SHP77 treated with DMSO at 0.1 percent for 48 hours (cell line): Measurements from ENCODE around the gene PAQR6.
A peak's percentile ranks its signal among the peaks of the same experiment; 100 is the strongest.

Source experiments
- DNase-seq: peaks from one replicate; lab custom pipeline; 2025; lab: John Stamatoyannopoulos, UW

PAQR6 gene, protein sequence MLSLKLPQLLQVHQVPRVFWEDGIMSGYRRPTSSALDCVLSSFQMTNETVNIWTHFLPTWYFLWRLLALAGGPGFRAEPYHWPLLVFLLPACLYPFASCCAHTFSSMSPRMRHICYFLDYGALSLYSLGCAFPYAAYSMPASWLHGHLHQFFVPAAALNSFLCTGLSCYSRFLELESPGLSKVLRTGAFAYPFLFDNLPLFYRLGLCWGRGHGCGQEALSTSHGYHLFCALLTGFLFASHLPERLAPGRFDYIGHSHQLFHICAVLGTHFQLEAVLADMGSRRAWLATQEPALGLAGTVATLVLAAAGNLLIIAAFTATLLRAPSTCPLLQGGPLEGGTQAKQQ

DNA sequence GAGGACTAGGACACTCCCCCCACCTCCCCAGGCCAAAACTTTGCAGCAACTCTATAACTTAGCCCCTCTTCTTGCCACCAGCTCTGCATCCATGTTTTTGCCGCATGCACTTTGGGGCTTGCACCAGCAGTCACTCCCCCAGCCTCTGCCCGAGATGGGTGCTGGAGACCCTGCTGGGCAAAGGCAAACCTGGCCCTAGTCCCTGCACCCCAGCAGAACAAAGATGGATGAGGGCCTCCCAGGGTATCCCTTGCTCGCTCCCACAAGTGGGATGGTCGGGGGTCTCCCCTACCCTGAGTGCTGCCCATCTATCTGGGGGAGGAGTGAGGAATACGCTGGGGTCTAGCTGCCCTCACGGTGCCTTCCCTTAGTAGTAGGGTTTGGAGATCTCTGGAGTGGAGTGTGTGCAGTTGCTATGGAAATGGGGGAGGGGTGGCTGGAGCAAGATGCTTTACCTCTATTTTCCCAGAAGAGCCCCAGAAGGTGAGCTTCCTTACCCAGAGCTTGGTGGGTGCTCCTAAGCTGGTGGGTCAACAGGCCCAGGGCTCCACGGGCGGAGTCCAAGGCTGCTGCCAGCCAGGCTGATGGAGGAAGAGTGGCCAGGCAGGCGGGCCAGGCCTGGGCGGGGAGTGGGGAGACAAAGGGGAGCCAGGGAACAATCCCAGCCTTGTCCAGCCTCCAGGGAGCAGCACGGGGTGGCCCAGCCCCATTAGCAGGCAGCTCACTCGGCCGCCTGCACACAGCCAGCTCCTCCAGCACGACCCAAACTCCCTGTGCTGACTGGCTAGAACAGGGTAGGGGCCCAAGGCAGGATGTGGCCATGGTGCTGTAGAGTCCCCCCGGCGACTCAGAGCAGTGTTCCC, at the start of gene PAQR6:
Gene PAQR6, minus strand, starts transcription at position 597 of the 863 bp plus-strand sequence. CDS start 1,325 bp downstream, outside the sequence.
- DNase-seq = no peak

DNA sequence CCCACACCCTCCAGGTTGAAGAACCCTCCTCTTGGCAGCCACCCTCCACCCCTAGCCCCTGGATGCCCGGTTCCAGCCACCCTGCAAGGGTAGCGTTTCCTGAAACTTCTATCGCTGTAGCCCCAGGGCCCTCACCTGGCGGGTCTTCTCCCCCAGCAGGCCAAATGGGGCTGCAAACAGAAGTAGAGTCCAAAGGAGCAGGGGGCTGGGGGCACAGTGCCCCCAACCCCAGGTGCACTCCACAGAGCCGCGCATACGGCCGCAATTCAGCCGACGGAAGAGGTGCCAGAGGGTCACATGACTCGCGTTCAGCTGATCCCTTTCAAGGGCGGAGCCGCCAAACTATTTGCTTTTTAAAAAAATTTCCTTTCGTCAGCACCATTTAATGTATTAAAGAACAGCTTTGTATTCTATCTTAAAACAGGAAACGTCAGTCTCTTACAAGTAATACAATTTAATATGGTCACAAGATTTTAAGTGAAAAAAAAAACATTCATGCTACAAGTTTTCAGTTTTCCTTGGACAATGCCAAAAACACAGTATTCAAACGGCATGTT, 47.6 kb upstream of the PAQR6 start, which contains the start of gene GLMP:
Gene GLMP, minus strand, starts transcription at position 289 of the 557 bp plus-strand sequence. Its CDS starts 34 bp downstream, at position 255.
- peak; percentile 63 for DNase-seq

DNA sequence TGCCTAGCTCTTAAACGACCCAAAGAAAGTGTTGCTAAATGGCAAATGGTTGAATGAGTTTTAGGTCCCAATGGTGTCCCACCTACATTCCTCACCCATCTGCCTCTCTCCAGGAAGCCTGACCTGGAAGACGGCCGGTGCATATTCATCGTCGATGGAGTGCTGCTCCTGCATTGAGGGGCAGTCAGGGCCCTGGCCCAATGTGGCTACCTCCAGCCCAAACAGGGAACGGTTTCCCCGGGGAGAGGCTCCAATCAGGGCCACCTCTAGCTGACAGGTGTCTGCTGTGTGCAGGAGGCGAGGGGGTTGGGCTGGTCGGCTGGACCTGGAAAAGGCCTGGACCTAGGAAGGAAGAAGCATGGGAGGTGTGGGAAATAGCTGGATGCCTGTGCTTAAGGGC, 46.0 kb upstream of the PAQR6 start:
- no peak for DNase-seq

DNA sequence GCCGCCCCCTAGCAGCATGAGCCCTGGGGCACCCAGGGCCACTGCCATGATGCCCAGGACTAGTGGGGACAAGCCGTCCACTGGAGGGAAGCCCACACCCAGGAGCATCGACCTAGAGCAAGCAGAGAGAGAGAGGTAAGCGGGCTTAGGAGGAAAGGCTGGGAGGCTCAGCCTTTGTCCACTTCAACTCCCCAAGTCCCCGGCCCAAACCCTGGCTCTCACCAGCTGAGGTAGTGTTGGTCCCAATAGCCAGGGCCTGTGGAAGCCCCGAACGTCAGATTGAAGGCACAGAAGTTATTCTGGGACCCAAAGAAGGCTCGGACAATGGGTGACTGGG, 45.2 kb upstream of the PAQR6 start:
- no peak for DNase-seq

DNA sequence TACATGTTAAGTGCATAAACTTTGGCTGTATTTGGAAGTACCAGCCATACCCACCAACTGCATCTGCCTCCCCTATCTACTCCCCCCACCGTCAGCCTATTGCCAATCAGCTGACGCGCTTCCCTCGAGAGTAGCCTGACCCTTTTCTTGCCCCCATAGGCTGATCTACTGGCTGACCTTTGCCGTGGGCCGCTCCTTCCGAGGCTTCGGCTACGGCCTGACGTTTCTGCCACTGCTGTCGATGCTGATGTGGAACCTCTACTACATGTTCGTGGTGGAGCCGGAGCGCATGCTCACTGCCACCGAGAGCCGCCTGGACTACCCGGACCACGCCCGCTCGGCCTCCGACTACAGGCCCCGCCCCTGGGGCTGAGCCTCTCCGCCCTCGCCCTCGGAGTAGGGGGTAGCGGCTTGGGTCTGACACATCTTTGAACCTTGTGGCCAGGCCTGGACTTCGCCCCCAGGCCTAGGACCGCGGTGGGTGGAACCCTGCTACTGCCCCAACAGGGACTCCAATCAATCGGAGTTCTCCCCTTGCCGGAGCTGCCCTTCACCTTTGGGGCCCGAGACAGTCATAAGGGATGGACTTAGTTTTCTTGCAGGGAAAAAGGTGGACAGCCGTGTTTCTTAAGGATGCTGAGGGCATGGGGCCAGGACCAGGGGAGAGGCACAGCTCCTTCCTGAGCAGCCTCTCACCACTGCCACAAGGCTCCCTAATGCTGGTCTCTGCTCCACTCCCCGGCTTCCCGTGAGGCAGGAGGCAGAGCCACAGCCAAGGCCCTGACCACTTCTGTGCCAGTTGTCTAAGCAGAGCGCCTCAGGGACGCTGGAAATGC, 43.6 kb upstream of the PAQR6 start:
- peak; percentile 88 for DNase-seq

DNA sequence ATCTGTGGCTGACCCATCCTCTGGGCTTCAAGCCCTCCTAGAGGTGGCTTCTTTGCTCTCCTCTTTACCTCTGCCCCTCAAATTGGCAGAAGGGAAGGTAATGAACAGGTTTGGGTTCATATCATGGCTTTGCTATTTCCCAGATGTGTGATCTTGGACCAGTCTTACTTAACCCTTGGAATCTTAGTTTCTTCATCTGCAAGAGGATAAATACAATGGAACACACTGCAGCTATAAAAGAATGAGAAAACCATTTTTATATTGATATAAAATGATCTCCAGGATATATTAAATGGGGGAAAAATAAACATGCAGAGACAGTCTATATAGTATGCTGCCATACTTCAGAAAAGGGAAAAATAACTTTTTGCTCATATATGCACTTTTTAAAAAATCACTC, 42.0 kb upstream of the PAQR6 start:
- no peak for DNase-seq

DNA sequence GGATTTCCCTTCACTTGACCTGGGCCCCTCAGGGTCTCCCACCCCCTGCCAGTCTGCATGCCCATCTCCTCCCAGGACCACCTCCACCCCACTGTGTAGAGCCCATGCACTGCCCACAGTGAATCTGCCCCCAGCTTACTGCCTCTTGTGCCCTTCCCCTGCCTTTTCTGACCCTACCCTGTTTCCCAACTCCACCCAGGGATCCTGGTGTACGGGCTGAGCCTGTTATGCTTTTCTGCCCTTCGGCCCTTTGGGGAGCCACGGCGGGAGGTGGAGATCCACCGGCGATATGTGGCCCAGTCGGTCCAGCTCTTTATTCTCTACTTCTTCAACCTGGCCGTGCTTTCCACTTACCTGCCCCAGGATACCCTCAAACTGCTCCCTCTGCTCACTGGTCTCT, 38.2 kb upstream of the PAQR6 start:
- no peak for DNase-seq

DNA sequence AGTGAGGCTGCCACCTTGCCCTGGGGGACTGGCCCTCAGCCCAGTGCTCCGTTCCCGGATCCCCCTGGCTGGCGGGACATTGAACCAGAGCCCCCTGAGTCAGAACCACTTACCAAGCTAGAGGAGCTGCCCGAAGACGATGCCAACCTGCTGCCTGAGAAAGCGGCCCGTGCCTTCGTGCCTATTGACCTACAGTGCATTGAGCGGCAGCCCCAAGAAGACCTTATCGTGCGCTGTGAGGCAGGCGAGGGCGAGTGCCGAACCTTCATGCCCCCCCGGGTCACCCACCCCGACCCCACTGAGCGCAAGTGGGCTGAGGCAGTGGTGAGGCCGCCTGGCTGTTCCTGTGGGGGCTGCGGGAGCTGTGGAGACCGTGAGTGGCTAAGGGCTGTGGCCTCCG, 37.6 kb upstream of the PAQR6 start:
- DNase-seq = no peak

DNA sequence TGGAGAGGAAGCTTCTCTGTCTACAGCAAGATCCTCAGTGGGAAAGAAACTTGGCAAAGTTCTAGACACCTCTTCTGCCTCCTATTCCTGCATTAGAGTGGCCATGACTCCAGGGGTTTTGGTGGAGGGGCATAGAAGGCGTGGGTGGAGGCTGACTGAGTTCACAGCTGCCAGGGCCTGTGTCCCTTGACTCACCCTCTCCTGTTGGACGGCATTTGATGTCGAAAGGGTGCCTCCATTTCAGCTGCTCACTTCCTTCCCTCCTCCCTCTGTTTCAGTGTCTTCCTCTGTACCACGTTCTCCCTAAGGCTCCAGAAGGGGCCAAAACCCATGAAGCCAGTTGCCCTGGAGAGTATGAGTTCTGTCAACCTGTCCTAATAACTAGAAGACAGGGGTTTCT, 36.9 kb upstream of the PAQR6 start:
- DNase-seq = no peak

DNA sequence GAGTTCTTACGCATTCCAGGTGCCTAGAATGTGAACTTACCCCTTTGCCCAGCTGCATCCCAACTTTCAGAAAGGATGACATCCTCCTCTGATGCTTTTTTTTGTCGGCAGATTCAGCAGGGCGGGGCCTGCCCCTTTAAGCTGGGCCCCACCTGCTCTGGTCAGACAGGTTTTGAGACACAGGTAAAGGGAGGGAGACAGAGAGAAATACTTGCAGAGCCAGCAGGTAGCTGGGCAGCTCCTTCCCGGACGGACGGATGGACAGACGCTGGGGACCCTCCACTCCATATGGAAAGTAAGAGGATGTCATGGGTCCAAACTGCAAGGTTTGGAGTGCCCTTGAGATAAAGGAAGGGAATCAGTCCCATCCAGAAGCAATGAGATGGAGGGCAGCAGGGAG, 36.3 kb upstream of the PAQR6 start, which contains the start of gene TMEM79:
Gene TMEM79, plus strand, starts transcription at position 214 of the 400 bp plus-strand sequence. CDS start 902 bp downstream, outside the sequence.
- DNase-seq = no peak

DNA sequence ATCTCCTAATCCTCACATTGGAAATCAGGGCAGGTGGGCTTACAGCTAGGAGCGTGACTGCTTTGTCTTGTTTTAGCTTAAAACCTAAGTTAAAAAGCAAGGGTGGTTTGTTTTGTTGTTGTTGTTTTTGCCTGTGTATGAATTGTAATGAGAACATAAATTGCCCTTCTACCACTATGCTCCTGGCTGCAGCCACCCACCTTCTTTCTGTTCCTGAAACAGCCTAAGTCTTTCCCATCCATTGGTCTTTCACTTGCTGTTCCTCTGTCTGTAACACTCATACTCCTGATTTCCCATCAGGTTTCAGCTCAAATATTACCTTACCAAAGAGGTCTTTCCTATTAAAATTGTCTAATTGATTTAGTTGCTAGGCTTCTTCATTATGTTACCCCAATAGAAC, 35.7 kb upstream of the PAQR6 start:
- no peak for DNase-seq

DNA sequence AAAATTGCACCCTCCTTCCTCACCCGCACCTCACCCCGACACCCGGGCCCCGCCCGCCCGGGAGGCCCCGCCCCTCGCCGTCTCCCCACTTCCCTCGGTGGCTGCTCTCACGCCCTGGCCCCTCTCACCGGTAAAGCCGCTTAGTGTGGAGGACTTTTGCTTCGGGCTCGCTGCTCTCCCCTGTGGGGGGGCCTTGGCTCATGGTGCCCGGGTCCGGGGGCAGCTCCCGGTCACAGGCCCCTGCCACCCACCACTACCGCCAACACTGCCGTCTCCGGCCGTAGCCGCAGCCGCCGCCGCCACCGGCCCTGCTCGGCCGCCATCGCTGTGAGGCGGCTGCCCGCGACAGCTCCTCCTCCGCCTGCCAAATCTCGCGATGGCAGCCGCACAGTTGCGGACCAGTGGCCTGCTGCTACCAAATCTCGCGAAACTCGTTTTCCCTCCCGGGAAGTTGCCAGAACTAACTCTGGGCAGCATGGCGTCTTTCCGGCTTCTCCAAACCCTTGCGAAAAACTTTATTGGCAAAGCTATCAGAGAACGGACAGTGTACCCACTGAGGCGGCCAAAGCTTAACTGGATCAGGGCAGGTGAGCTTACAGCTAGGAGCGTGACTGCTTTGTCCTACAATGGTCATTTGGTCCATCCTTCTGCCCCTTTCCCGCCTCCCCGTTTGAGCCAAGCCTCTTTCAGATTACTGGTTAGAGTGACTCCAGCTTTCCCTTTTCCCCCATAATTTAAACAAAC, 34.8 kb upstream of the PAQR6 start, which contains the start of gene SMG5:
Gene SMG5, minus strand, starts transcription at position 347 of the 744 bp plus-strand sequence. Its CDS starts 145 bp downstream, at position 202.
- peak; percentile 99 for DNase-seq

DNA sequence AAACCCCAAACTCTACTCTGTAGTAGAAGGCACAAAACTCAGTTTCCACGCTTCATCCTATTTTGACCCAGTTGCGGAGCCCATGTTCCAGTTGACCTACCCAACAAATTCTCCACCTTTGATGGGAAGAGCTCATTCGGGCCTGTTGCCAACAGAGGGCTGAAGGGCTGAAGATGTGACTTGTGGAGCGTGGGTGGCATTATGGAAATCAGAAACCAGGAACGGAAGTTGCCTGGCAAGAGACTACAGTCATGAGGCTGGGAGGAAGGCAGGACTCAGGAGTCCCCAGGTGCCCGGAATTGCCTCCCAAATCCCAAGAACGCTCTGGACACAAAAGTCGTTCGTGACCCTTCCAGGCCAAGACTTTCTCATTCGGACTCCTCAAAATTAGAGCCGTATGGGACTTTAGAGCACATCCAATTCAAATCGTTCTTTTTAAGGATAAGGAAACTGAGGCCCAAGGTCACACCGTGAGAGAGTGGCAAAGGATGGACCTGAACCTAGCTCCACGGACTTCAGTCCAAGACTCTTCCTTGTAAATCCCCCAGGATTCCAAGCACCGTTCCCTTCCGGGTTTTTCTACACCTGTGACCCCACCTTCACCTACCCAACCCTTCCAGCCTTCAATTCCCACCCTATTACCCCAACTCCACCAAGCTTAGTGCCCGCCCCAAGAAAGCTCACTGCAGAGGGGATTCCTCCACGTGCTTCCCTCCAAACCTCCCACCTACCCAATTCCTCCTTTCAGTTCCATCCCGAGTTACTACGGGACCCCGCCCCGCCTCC, 34.0 kb upstream of the PAQR6 start:
- DNase-seq = no peak

DNA sequence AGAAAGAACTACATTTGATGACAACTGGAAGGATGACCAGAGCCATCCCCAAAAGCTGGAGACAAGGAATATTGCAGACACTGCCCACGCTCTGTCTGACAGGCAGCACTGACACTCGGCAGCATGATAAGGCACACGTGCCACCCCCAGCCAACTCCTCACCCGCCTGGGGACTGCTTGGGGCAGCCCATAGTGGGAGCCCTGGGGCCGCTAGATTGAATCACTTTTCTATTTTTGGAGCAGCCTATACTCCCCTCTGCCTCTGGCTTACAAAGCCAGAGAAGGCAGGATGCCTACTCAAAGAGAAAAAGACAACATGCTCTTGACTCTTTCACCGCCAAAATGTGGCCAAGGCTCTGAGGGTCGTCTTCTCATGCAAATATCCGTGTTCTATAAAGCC, 33.4 kb upstream of the PAQR6 start:
- DNase-seq = no peak

DNA sequence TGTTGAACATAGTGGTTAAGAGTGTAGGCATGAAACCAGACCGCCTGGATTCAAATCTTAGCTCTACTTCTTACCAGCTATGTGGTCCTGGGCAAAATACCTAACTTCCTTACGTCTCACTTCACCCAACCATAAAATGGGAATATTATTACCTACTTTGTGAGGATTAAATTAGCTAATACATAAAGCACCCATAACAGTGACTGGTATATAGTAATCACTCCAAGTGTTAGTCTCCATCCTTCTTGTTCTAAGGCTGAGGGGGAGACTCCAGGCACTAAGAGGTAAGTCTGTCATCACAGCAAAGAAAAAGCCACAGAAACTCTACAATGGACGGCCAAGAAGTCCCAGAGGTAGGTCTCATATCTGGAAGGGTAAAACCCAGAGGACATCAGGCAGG, 32.0 kb upstream of the PAQR6 start:
- DNase-seq = no peak

DNA sequence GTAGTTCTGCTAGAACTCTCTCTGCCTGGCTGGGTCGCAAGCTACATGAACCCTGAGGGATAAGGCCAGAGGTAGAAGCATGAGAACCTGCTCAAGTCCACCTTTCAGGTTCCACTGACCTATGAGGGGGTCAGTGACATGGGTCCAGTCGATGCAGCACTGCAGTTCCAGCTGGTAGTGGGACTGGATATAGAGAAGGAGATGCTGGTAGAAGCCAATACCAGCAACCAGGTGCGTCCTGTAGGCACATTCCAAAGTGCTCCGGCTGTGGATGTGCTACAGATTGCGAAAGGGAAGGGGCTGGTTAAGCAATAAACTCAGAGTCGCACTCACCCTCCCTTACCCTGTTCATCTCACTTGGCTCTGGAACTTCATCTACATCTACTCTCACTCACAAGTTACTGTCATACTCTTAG, 29.1 kb upstream of the PAQR6 start:
- no peak for DNase-seq

DNA sequence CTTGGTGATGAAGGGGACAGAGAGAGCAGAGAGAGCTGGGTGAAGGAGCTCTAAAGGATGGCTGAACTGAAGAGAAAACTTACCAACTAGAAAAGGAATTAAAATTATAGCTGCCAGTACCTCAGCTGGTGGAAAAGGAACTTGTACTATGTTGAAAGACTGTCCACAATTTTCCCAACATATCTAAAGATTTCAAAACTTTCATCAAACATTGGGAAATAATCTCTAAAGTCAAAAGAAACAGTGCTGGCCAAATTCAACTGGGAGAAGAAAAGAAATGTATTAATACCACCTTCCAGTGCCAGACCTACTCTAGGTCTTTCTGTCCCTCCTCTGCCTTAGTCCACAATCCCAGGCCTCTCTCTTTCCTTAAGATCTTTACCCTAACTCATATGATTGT, 28.7 kb upstream of the PAQR6 start:
- no peak for DNase-seq

DNA sequence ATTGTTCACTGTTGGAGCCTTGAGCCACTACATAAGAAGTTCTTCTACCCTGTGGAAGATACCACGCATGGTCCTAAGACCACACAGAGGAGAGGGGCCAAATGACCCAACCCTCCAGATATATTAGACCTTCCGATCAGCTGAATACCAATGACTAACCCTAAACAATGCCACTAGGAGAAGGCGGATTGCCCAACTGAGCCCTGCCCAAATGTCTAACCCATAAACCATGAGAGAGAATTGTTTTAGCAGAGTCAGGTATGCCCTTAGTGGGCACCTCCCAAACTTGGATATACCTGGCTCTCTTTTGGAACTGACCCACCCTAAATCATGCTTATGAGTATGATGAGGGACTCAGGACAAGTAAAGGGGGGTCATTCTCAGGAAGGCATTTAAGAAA, 22.5 kb upstream of the PAQR6 start:
- DNase-seq = no peak

DNA sequence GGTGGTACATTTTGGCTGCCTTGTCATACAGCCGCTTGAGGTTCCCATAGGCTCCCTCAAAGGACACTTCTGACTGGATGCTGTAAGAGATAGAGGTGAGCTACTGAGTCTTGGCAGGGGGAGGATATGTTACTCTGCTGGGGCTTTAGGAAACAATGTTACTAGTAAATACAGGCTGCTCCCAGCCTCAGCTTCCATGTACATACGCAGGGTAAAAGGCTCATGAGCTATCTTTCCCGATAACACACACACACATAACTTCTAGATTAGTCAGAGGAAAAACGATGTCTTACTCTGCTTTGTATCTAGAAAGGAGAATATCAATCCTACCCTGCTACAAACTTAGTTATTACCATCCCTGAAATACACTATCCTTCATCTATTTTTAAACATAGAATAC, 20.5 kb upstream of the PAQR6 start:
- no peak for DNase-seq

DNA sequence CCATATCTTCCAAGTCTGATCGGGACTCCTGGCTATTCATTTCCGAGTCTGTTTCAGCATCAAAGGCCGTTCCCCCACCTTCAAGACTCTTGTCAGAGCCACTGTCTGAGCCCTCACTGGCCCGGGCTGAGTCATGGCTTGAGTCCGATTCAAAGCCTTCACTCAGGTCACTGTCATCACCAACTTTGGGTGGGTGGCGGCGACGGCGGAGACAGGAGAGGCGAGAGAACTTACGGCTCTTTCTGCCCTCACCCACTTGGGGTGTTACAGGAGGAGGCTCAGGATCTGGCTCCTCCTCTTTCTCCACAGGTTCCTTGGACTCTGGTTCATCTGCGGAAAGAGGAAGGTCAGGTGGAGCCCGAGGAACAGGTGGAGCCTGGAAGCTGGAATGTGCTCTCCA, 18.2 kb upstream of the PAQR6 start:
- DNase-seq = no peak
